A549 (cell line): ENCODE results near the gene ACO2. TPM values are rescaled to one million over a fixed set of nuclear protein-coding genes. Genes with fewer than 3 reads are reported as not detected.
A peak's percentile ranks its signal among the peaks of the same experiment; 100 is the strongest.

Experiments used
- ATAC-seq, 2 experiments: fragments of 200-7000 bp in 1 of 2; fragments of >200 bp in 1 of 2; cut with Nextera tagmentation in 1 of 2; cut with Tn5 transposase in 1 of 2; 3 replicates each; pipeline versions ENCODE4 v1.8.0 to v1.9.1; 2018 to 2020; ENCODE audit warnings: mild to moderate bottlenecking in 1 of 2, moderate library complexity in 1 of 2
- CTCF ChIA-PET: fragments of 300-600 bp; sonication (Branson Sonifier 250); formaldehyde crosslinking; extraction: SDS; loops from one replicate; lab custom pipeline; 2021; ENCODE audit warnings: antibody characterized with exemption, inconsistent platforms; lab: Yijun Ruan, JAX
- POLR2A ChIA-PET: fragments of 350-600 bp; formaldehyde crosslinking; extraction: SDS; loops from one replicate; lab custom pipeline; 2021; ENCODE audit warnings: antibody characterized with exemption, inconsistent platforms; lab: Yijun Ruan, JAX
- DNase-seq, 2 experiments: peaks; one replicate each; pipeline versions ENCODE4 v3.0.0 to v3.0.0-alpha.2; 2011 to 2016; ENCODE audit warnings: low read depth in 1 of 2, low spot score in 1 of 2
- FAIRE-seq: peaks from 2 replicates; lab custom pipeline; 2011; peaks lifted over from hg19 to GRCh38; lab: Jason Lieb, UNC
- H3K27ac ChIP-seq, 2 experiments: fragments of >200 bp; sonication (Bioruptor Twin); formaldehyde crosslinking; 3 replicates each; pipeline ENCODE4 v1.5.1; 2016 to 2017
- H3K4me1 ChIP-seq: fragments of >200 bp; sonication (Bioruptor Twin); formaldehyde crosslinking; 3 replicates; pipeline ENCODE4 v1.6.1; 2016
- H3K4me2 ChIP-seq: fragments of >200 bp; sonication (Bioruptor Twin); formaldehyde crosslinking; 3 replicates; pipeline ENCODE4 v1.6.1; 2016
- H3K4me3 ChIP-seq: fragments of >200 bp; sonication (Bioruptor Twin); formaldehyde crosslinking; 3 replicates; pipeline ENCODE4 v1.5.1; 2016
- H3K9me3 ChIP-seq: fragments of >200 bp; sonication (Bioruptor Twin); formaldehyde crosslinking; 3 replicates; pipeline ENCODE4 v1.6.1; 2016
- BHLHE40 ChIP-seq: IDR thresholded peaks from 2 replicates; pipeline ENCODE4 v1.6.1; 2012; ENCODE audit warnings: low read depth, low read length, inconsistent platforms
- CBX2 ChIP-seq: fragments of 200-600 bp; sonication (generic); IDR thresholded peaks from 2 replicates; pipeline ENCODE4 v1.6.1; 2016; ENCODE audit warnings: low read depth, mild to moderate bottlenecking, borderline replicate concordance
- EP300 ChIP-seq, 2 experiments: fragments of >200 bp; sonication (Bioruptor Twin); formaldehyde crosslinking; IDR thresholded peaks; 2 replicates in 1 of 2; 3 replicates in 1 of 2; pipeline ENCODE4 v1.6.1; 2016 to 2017
- FOSL2 ChIP-seq, 2 experiments: fragments of 450-650 bp in 1 of 2; fragments of >200 bp in 1 of 2; sonication (Bioruptor Twin) in 1 of 2; formaldehyde crosslinking; IDR thresholded peaks; 2 replicates each; pipeline versions ENCODE4 v1.5.0 to v1.6.1; 2016 to 2020; ENCODE audit warnings: mild to moderate bottlenecking in 1 of 2, moderate library complexity in 1 of 2
- HMGXB4 ChIP-seq: fragments of 250-450 bp; sonication (Bioruptor Pico); IDR thresholded peaks from 2 replicates; pipeline ENCODE4 v1.5.0; 2021; ENCODE audit warnings: mild to moderate bottlenecking, moderate library complexity, borderline replicate concordance
- HOXA7 ChIP-seq: fragments of 250-450 bp; sonication (Bioruptor Pico); IDR thresholded peaks from 2 replicates; pipeline ENCODE4 v1.5.0; 2020; ENCODE audit warnings: mild to moderate bottlenecking, moderate library complexity
- HOXB13 ChIP-seq: fragments of 250-450 bp; sonication (Bioruptor Pico); IDR thresholded peaks from 2 replicates; pipeline ENCODE4 v1.5.0; 2020; ENCODE audit warnings: low read depth, mild to moderate bottlenecking, moderate library complexity
- HOXB5 ChIP-seq: fragments of 250-450 bp; sonication (Bioruptor Pico); IDR thresholded peaks from 2 replicates; pipeline ENCODE4 v1.5.0; 2020; ENCODE audit warnings: mild to moderate bottlenecking, moderate library complexity
- JUN ChIP-seq, 2 experiments: fragments of >200 bp; sonication (Bioruptor Twin); formaldehyde crosslinking; IDR thresholded peaks; 2 replicates in 1 of 2; 3 replicates in 1 of 2; pipeline ENCODE4 v1.6.1; 2016 to 2017
- JUNB ChIP-seq: fragments of >200 bp; sonication (Bioruptor Twin); formaldehyde crosslinking; IDR thresholded peaks from 2 replicates; pipeline ENCODE4 v1.6.1; 2016
- KDM1A ChIP-seq: fragments of 200-600 bp; sonication (generic); IDR thresholded peaks from 2 replicates; pipeline ENCODE4 v1.6.1; 2016; ENCODE audit warnings: low read depth, mild to moderate bottlenecking
- KDM5A ChIP-seq: fragments of 200-600 bp; sonication (generic); IDR thresholded peaks from 2 replicates; pipeline ENCODE4 v1.6.1; 2016; ENCODE audit warnings: antibody characterized with exemption, mild to moderate bottlenecking
- MAFK ChIP-seq: fragments of 450-650 bp; IDR thresholded peaks from 2 replicates; pipeline ENCODE4 v1.6.1; 2014; ENCODE audit not compliant: partially characterized antibody
- NFE2L2 ChIP-seq: fragments of 150-350 bp; conservative IDR thresholded peaks from 2 replicates; pipeline ENCODE4 v1.6.1; 2014; ENCODE audit warnings: low read length
- NPAS2 ChIP-seq: fragments of 250-450 bp; sonication (Bioruptor Pico); IDR thresholded peaks from 2 replicates; pipeline ENCODE4 v1.8.0; 2022; ENCODE audit warnings: mild to moderate bottlenecking, moderate library complexity, borderline replicate concordance
- NR3C1 ChIP-seq: fragments of >200 bp; sonication (Bioruptor Twin); formaldehyde crosslinking; IDR thresholded peaks from 3 replicates; pipeline ENCODE4 v1.6.1; 2017
- PHF8 ChIP-seq: fragments of 200-600 bp; sonication (generic); IDR thresholded peaks from 2 replicates; pipeline ENCODE4 v1.6.1; 2016; ENCODE audit warnings: low read depth, mild to moderate bottlenecking, antibody characterized with exemption, moderate library complexity, borderline replicate concordance
- POLR2A ChIP-seq: IDR thresholded peaks from 2 replicates; pipeline ENCODE4 v1.6.1; 2012; ENCODE audit warnings: mild to moderate bottlenecking, low read length
- RCOR1 ChIP-seq: fragments of 150-350 bp; IDR thresholded peaks from 2 replicates; pipeline ENCODE4 v1.6.1; 2014; ENCODE audit warnings: antibody characterized with exemption, low read length, low read depth
- RNF2 ChIP-seq: fragments of 200-600 bp; sonication (generic); IDR thresholded peaks from 2 replicates; pipeline ENCODE4 v1.6.1; 2016; ENCODE audit warnings: low read depth, mild to moderate bottlenecking, antibody characterized with exemption, moderate library complexity, borderline replicate concordance
- SREBF2 ChIP-seq: fragments of 450-650 bp; IDR thresholded peaks from 2 replicates; pipeline ENCODE4 v1.6.1; 2014; ENCODE audit warnings: mild to moderate bottlenecking, moderate library complexity
- TFCP2L1 ChIP-seq: fragments of 250-450 bp; sonication (Bioruptor Pico); IDR thresholded peaks from 2 replicates; pipeline ENCODE4 v1.5.0; 2021; ENCODE audit warnings: mild to moderate bottlenecking
- ZC3H11A ChIP-seq: fragments of 450-650 bp; IDR thresholded peaks from 2 replicates; pipeline ENCODE4 v1.6.1; 2014; ENCODE audit warnings: antibody characterized with exemption, mild to moderate bottlenecking
- ZSCAN20 ChIP-seq: fragments of 250-450 bp; sonication (Bioruptor Pico); IDR thresholded peaks from 2 replicates; pipeline ENCODE4 v1.8.0; 2022; ENCODE audit warnings: mild to moderate bottlenecking, moderate library complexity
- WGBS: methylation state at CpG from one replicate; pipeline ENCODE4 v1.1.6; 2017; ENCODE audit errors: missing lambda C conversion rate; 5-methylcytosine and 5-hydroxymethylcytosine counted together
- polyA plus RNA-seq, 4 experiments: library from polyadenylated mRNA; depleted of rRNA in 3 of 4; stranded (reverse); fragments of >200 nt; fragmentation: RNase III in 1 of 4; extraction: RNeasy Plus Mini Kit Qiagen cat#74134 plus additional on column Dnase treatment in 1 of 4; gene quantifications; 2 replicates in 3 of 4; 3 replicates in 1 of 4; pipeline ENCODE4 v1.2.3, GENCODE V29; 2011 to 2017
- TF ChIP-seq, protein P1 (sequence below): fragments of 450-650 bp; IDR thresholded peaks from 2 replicates; pipeline ENCODE4 v1.6.1; 2014; ENCODE audit warnings: antibody characterized with exemption
- TF ChIP-seq, protein P2 (sequence below): IDR thresholded peaks from 2 replicates; pipeline ENCODE4 v1.6.1; 2012; ENCODE audit warnings: low read depth, borderline replicate concordance
- TF ChIP-seq, protein P3 (sequence below): fragments of >200 bp; sonication (Bioruptor Twin); formaldehyde crosslinking; IDR thresholded peaks from 3 replicates; pipeline ENCODE4 v1.5.1; 2016
- TF ChIP-seq, protein P4 (sequence below): IDR thresholded peaks from 2 replicates; pipeline ENCODE4 v1.6.1; 2012
- TF ChIP-seq, protein P5 (sequence below): fragments of 250-450 bp; sonication (Bioruptor Pico); IDR thresholded peaks from 2 replicates; pipeline ENCODE4 v1.5.0; 2020; ENCODE audit warnings: low read depth, mild to moderate bottlenecking, moderate library complexity

ACO2 gene
- polyA plus RNA-seq, 2 of the 4 experiments (the other 2 are of a cell fraction) = 30.7 to 43.7 TPM

DNA sequence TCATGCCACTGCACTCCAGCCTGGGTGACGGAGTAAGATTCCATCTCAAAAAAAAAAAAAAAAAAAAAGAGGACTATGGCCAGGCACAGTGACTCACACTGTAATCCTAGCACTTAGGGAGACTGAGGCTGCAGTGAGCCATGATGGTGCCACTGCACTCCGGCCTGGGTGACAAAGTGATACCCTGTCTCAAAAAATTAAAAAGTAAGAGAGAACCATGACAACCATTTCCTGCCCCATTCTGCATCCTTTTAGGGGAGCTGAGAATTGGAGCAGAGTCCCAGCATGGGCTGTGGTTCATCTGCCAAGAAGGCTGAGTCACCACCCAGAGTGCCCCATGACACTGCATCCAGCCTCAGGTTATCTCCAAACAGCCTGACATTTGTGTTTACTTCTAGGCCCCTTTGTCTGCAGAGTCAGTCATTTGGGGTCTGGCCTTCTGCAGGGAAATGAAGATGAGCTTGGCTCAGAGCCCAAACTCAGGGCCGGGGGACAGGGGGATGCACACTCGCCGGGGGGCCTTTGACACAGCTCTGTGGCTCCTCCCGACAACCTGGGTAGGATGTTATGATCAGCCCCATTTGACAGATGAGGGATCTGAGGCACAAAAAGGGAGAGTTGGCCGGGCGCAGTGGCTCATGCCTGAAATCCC, 96.6 kb downstream of the ACO2 start:
- TF ChIP-seq ZC3H11A (no peak), RNF2 (no peak), NFE2L2 (0 out of 2 replicates have a peak, but pooled peaks have one; percentile 12), FOSL2 (IDR thresholded peaks at IDR 0.05) (0 out of 2 replicates have a peak, but pooled peaks have one; percentile 26), FOSL2 (CRISPR knock-in tag; IDR thresholded peaks at IDR 0.05) (peak; percentile 80), BHLHE40 (no peak), RCOR1 (no peak), HOXB5 (no peak), MAFK (peak; percentile 71), HOXA7 (no peak), JUNB (peak; percentile 41; the same call in 1 of the 2 replicates), SREBF2 (no peak), HOXB13 (CRISPR knock-in tag) (no peak), NPAS2 (CRISPR knock-in tag) (no peak), NR3C1 (no peak), POLR2A (no peak), EP300 (IDR thresholded peaks at IDR 0.05) (no peak), KDM1A (no peak)
- TF ChIP-seq, protein P1, sequence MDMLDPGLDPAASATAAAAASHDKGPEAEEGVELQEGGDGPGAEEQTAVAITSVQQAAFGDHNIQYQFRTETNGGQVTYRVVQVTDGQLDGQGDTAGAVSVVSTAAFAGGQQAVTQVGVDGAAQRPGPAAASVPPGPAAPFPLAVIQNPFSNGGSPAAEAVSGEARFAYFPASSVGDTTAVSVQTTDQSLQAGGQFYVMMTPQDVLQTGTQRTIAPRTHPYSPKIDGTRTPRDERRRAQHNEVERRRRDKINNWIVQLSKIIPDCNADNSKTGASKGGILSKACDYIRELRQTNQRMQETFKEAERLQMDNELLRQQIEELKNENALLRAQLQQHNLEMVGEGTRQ = no peak
- TF ChIP-seq, protein P2, sequence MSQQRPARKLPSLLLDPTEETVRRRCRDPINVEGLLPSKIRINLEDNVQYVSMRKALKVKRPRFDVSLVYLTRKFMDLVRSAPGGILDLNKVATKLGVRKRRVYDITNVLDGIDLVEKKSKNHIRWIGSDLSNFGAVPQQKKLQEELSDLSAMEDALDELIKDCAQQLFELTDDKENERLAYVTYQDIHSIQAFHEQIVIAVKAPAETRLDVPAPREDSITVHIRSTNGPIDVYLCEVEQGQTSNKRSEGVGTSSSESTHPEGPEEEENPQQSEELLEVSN = no peak
- TF ChIP-seq, protein P3, sequence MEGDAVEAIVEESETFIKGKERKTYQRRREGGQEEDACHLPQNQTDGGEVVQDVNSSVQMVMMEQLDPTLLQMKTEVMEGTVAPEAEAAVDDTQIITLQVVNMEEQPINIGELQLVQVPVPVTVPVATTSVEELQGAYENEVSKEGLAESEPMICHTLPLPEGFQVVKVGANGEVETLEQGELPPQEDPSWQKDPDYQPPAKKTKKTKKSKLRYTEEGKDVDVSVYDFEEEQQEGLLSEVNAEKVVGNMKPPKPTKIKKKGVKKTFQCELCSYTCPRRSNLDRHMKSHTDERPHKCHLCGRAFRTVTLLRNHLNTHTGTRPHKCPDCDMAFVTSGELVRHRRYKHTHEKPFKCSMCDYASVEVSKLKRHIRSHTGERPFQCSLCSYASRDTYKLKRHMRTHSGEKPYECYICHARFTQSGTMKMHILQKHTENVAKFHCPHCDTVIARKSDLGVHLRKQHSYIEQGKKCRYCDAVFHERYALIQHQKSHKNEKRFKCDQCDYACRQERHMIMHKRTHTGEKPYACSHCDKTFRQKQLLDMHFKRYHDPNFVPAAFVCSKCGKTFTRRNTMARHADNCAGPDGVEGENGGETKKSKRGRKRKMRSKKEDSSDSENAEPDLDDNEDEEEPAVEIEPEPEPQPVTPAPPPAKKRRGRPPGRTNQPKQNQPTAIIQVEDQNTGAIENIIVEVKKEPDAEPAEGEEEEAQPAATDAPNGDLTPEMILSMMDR = no peak
- TF ChIP-seq, protein P4, sequence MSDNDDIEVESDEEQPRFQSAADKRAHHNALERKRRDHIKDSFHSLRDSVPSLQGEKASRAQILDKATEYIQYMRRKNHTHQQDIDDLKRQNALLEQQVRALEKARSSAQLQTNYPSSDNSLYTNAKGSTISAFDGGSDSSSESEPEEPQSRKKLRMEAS = peak; percentile 67; the same call in 1 of the 2 replicates
- no peak overlapping the region for H3K4me3 ChIP-seq
- FAIRE-seq = peak; percentile 39
- peak; percentile 71 to 73 for DNase-seq
- H3K4me1 ChIP-seq = peaks cover 54% of the 10 kb centered on the region
- ATAC-seq = peak; percentile 76 to 84
- peak overlapping the region; percentile 65 to 82 for H3K27ac ChIP-seq
- no peaks in the 10 kb centered on the region for H3K9me3 ChIP-seq
- POLR2A ChIA-PET = interaction anchor here (1.2 kb wide), 1 partner anchor 24 kb away, joined by 4 read pairs; the partner anchor contains the start of gene PMM1
- CTCF ChIA-PET = interaction anchor here (0.7 to 1.7 kb wide), 10 partner anchors 11 to 88 kb away, joined by 3 to 9 read pairs (median 4); partner anchors contain the start of gene POLR3H
- WGBS = 19% methylated on average over 3 of the region's 8 CpGs
- H3K4me2 ChIP-seq = peak overlapping the region; percentile 57

DNA sequence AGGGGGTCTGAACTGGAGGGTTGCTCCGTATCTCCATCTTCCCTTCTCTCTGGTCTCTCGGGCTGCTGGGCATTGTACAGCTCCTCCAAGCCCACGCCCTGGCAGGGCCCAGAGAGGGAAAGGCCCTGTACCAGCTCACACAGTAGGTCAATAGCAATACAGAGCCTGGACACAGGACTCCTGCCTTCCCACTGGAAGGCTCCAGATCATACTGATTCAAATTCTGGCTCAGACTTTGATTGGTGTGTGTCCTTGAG, 98.5 kb downstream of the ACO2 start:
- no peak overlapping the region for H3K4me3 ChIP-seq
- POLR2A ChIA-PET = no interaction called here
- FAIRE-seq = no peak
- TF ChIP-seq HMGXB4 (CRISPR knock-in tag) = no peak
- TF ChIP-seq HOXB13 (CRISPR knock-in tag) = no peak
- TF ChIP-seq TFCP2L1 (CRISPR knock-in tag) = no peak
- TF ChIP-seq, protein P5, sequence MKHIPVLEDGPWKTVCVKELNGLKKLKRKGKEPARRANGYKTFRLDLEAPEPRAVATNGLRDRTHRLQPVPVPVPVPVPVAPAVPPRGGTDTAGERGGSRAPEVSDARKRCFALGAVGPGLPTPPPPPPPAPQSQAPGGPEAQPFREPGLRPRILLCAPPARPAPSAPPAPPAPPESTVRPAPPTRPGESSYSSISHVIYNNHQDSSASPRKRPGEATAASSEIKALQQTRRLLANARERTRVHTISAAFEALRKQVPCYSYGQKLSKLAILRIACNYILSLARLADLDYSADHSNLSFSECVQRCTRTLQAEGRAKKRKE = no peak
- TF ChIP-seq RCOR1 = no peak
- TF ChIP-seq CBX2 = no peak
- no peak for TF ChIP-seq JUN (IDR thresholded peaks at IDR 0.05)
- no peak for TF ChIP-seq BHLHE40
- TF ChIP-seq, protein P4 = no peak
- no peak for TF ChIP-seq KDM5A
- no peak for TF ChIP-seq PHF8
- no peak for TF ChIP-seq ZSCAN20 (CRISPR knock-in tag)
- TF ChIP-seq, all 56 proteins: peak for 0
- H3K9me3 ChIP-seq = no peaks in the 10 kb centered on the region
- no peak overlapping the region for H3K4me2 ChIP-seq
- peaks cover 36% of the 10 kb centered on the region for H3K4me1 ChIP-seq
- ATAC-seq = no peak
- peak overlapping the region in 1 of 2 experiments; percentile 30; a peak in 1 of 6 replicates for H3K27ac ChIP-seq
- no peak for DNase-seq
- CTCF ChIA-PET = interaction anchor here (0.7 to 2.3 kb wide), 3 partner anchors 10 to 41 kb away, joined by 3 to 7 read pairs (median 3); no protein-coding TSS in a partner anchor
- 90% methylated on average over 3 of the region's 3 CpGs for WGBS
